Adrenal gland (tissue), 12 donors: ENCODE results near the gene KCNK7. TPM values are rescaled to one million over a fixed set of nuclear protein-coding genes. Genes with fewer than 3 reads are reported as not detected.
"Not testable (repeated sequence)": the region's sequence is repeated elsewhere in the genome, so short reads cannot be mapped to it uniquely, and the experiment has no call there.

Experiments
- DNase-seq, 7 donors: peaks; one replicate each; pipeline ENCODE4 v3.0.0-alpha.2; 2019 to 2020
- H3K27ac ChIP-seq, 5 donors: fragments of 200-600 bp; sonication (generic) in 4 of 5; 1 replicate in 3 of 5; 2 replicates in 2 of 5; pipeline versions ENCODE4 v1.5.1 to v1.8.0; 2016 to 2020; ENCODE audit warnings: mild to moderate bottlenecking in 1 of 5
- H3K27me3 ChIP-seq: fragments of 200-600 bp; 2 replicates; pipeline ENCODE4 v1.8.0; 2021
- H3K36me3 ChIP-seq, 2 donors: fragments of 200-600 bp; replicated peaks in 1 of 2; 1 replicate in 1 of 2; 2 replicates in 1 of 2; pipeline versions ENCODE4 v1.5.1 to v1.8.0; 2018 to 2022
- H3K4me1 ChIP-seq, 2 donors: fragments of 200-600 bp; replicated peaks in 1 of 2; 1 replicate in 1 of 2; 2 replicates in 1 of 2; pipeline versions ENCODE4 v1.5.1 to v1.8.0; 2018 to 2021
- H3K4me3 ChIP-seq, 4 donors: fragments of 200-600 bp; sonication (generic) in 3 of 4; one replicate each; pipeline ENCODE4 v1.5.1; 2016 to 2018
- H3K9me3 ChIP-seq, 3 donors: fragments of 200-600 bp; sonication (generic) in 1 of 3; replicated peaks in 1 of 3; 1 replicate in 2 of 3; 2 replicates in 1 of 3; pipeline versions ENCODE4 v1.5.1 to v1.8.0; 2016 to 2021
- CTCF ChIP-seq, 6 experiments: fragments of 450-650 bp in 4 of 6; fragments of 200-600 bp in 2 of 6; sonication (generic) in 1 of 6; IDR thresholded peaks; 1 replicate in 5 of 6; 2 replicates in 1 of 6; pipeline versions ENCODE4 v1.5.1 to v1.8.0; 2016 to 2021; ENCODE audit warnings: antibody characterized with exemption in 6 of 6, mild to moderate bottlenecking in 2 of 6, moderate library complexity in 1 of 6
- POLR2A ChIP-seq, 2 donors: fragments of 450-650 bp; IDR thresholded peaks; one replicate each; pipeline ENCODE4 v1.6.1; 2017; ENCODE audit warnings: antibody characterized with exemption in 2 of 2, mild to moderate bottlenecking in 2 of 2, moderate library complexity in 1 of 2
- WGBS, 4 donors: extraction: QIAGEN DNeasy Blood & Tissue Kit in 2 of 4; methylation state at CpG; one replicate each; pipeline versions ENCODE4 v1.1.5 to v1.1.7; 2013 to 2017; 5-methylcytosine and 5-hydroxymethylcytosine counted together
- intact Hi-C, 2 donors: fragments of 100-400 bp; cut with DNase I; formaldehyde crosslinking; loops; one replicate each; pipeline versions ENCODE4 v1.14.1 to v1.15.0; 2022 to 2023
- polyA plus RNA-seq, 3 donors: library from polyadenylated mRNA; stranded (reverse); fragments of 200-250 nt in 2 of 3; fragments of 350-450 nt in 1 of 3; fragmentation: Illumina TruSeq in 1 of 3; extraction: RNeasy Lipid Tissue Mini Kit (QIAGEN cat#74804) in 1 of 3; gene quantifications; one replicate each; pipeline ENCODE4 v1.2.3, GENCODE V29; 2013 to 2014
- total RNA-seq, 9 donors: library from RNA; depleted of rRNA in 4 of 9; stranded (reverse); fragments of >200 nt in 4 of 9; fragments of 120-200 nt in 1 of 9; fragmentation: NEBNext Ultra II Directional in 1 of 9; extraction: Animal tissue kit (Norgen Biotek cat#: 25700) in 1 of 9; gene quantifications; one replicate each; pipeline versions ENCODE4 v1.1.0 to v1.2.4, GENCODE V29; 2013 to 2023
- donor health status: healthy with polysubstance abuse.
- donor health status: Bipolar disorder and iron deficiency.
- donor health status: DM: yes; HTN: yes; CAD: no.
- donor health status: DM: no; HTN: no; CAD: no.
- donor health status: DM: no; HTN: no; CAD: no.
- donor health status: DM: yes; HTN: yes; CAD: no.

KCNK7 gene
- total and polyA plus RNA-seq, 12 donors = 0.06 to 12.5 (median 0.57) TPM; not detected in 5

- no peak for DNase-seq
- TF ChIP-seq CTCF (IDR thresholded peaks at IDR 0.05) (no peak), POLR2A (IDR thresholded peaks at IDR 0.05) (peak in 1 of 2 donors; percentile 54)
- Histone ChIP-seq H3K4me1 (peaks cover 54 to 65% of the 10 kb centered on the region in 2 donors), H3K36me3 (peaks cover 0 to 3% of the 10 kb centered on the region in 2 donors), H3K9me3 (no peaks in the 10 kb centered on the region), H3K4me3 (peak overlapping the region in 3 of 4 donors; percentile 62 to 87 (median 76)), H3K27ac (peak overlapping the region; percentile 84 to 97 (median 94)), H3K27me3 (no peaks in the 10 kb centered on the region)
- intact Hi-C loops = no loop called here
- 5 to 6% (median 5%) methylated on average over 25 to 28 of the region's 28 CpGs for WGBS, 4 donors
Measured at GRCh38 chr11:65569164-65569972, 26.2 kb downstream of the KCNK7 start.

- TF ChIP-seq POLR2A (IDR thresholded peaks at IDR 0.05) (no peak), CTCF (IDR thresholded peaks at IDR 0.05) (no peak)
- no peak overlapping the region for H3K4me3 ChIP-seq
- H3K9me3 ChIP-seq = no peaks in the 10 kb centered on the region
- H3K4me1 ChIP-seq = peaks cover 27 to 42% of the 10 kb centered on the region in 2 donors
- WGBS, 4 donors = 40 to 63% (median 52%) methylated on average over 7 of the region's 7 CpGs
- no peaks in the 10 kb centered on the region for H3K27me3 ChIP-seq
- no peak for DNase-seq
- peak overlapping the region in 3 of 5 donors; percentile 52 to 74 (median 70) for H3K27ac ChIP-seq
- intact Hi-C loops = no loop called here
- no peaks in the 10 kb centered on the region for H3K36me3 ChIP-seq
Measured at GRCh38 chr11:65565624-65566453, 29.8 kb downstream of the KCNK7 start.

GRCh38 chr11:65564879-65565559 is 30.6 kb downstream of the KCNK7 start:
- H3K27me3 ChIP-seq, H3K4me3 ChIP-seq, H3K9me3 ChIP-seq, DNase-seq, intact Hi-C loops, H3K36me3 ChIP-seq: not testable (repeated sequence)
- Histone ChIP-seq H3K27ac (peak overlapping the region in 3 of 5 donors; percentile 52 to 70 (median 65)), H3K4me1 (peaks cover 25 to 49% of the 10 kb centered on the region in 2 donors)
- WGBS, 4 donors = 79 to 83% (median 81%) methylated on average over 12 of the region's 12 CpGs

GRCh38 chr11:65563601-65564000 is 32.0 kb downstream of the KCNK7 start:
- H3K27ac ChIP-seq = no peak overlapping the region
- no peaks in the 10 kb centered on the region for H3K27me3 ChIP-seq
- intact Hi-C loops = no loop called here
- H3K4me1 ChIP-seq = peaks cover 28 to 54% of the 10 kb centered on the region in 2 donors
- no peak for DNase-seq
- TF ChIP-seq CTCF (IDR thresholded peaks at IDR 0.05) (no peak), POLR2A (IDR thresholded peaks at IDR 0.05) (no peak)
- no peaks in the 10 kb centered on the region for H3K9me3 ChIP-seq
- H3K36me3 ChIP-seq = no peaks in the 10 kb centered on the region
- WGBS, 4 donors = 92 to 95% (median 94%) methylated on average over 3 to 4 of the region's 4 CpGs
- H3K4me3 ChIP-seq = no peak overlapping the region
